GM18508 (cell line): Measurements from ENCODE around the gene MYOM3.

Experiments used
- ATAC-seq: cut with Tn5 transposase; IDR thresholded peaks from one replicate; pipeline ENCODE4 v1.9.1; 2021; ENCODE audit warnings: moderate number of reproducible peaks; ENCODE audit not compliant: insufficient read depth, unreplicated experiment

MYOM3 gene

GRCh38 chr1:24100945-24101737, 10.8 kb downstream of the MYOM3 start:
- ATAC-seq, result no peak

GRCh38 chr1:24098943-24099638, 12.8 kb downstream of the MYOM3 start:
- ATAC-seq, result no peak

- ATAC-seq, result no peak
These were observed 13.8 kb downstream of the MYOM3 start for GRCh38 chr1:24098102-24098501.

GRCh38 chr1:24097663-24098062, 14.3 kb downstream of the MYOM3 start:
- ATAC-seq, result no peak

GRCh38 chr1:24096739-24097103, 15.2 kb downstream of the MYOM3 start:
- no peak for ATAC-seq

- no peak for ATAC-seq
These were observed 15.8 kb downstream of the MYOM3 start for GRCh38 chr1:24096009-24096738.

- no peak for ATAC-seq
These were observed 16.6 kb downstream of the MYOM3 start for GRCh38 chr1:24095140-24095859.

- ATAC-seq, result no peak
These were observed 17.4 kb downstream of the MYOM3 start for GRCh38 chr1:24094554-24094953.

GRCh38 chr1:24093732-24094131, 18.2 kb downstream of the MYOM3 start:
- no peak for ATAC-seq

- ATAC-seq, result no peak
These were observed 19.0 kb downstream of the MYOM3 start for GRCh38 chr1:24092979-24093378.

GRCh38 chr1:24091971-24092482, 19.9 kb downstream of the MYOM3 start:
- ATAC-seq, result no peak

- ATAC-seq, result no peak
These were observed 21.2 kb downstream of the MYOM3 start for GRCh38 chr1:24090736-24091135.

GRCh38 chr1:24089743-24090555, 22.0 kb downstream of the MYOM3 start:
- ATAC-seq, result no peak

GRCh38 chr1:24089027-24089742, 22.8 kb downstream of the MYOM3 start:
- ATAC-seq, result no peak

- ATAC-seq, result no peak
These were observed 25.5 kb downstream of the MYOM3 start for GRCh38 chr1:24086466-24086865.

GRCh38 chr1:24085546-24085945, 26.4 kb downstream of the MYOM3 start:
- ATAC-seq, result no peak

GRCh38 chr1:24085007-24085406, 26.9 kb downstream of the MYOM3 start:
- no peak for ATAC-seq

- no peak for ATAC-seq
These were observed 27.9 kb downstream of the MYOM3 start for GRCh38 chr1:24084050-24084449.

GRCh38 chr1:24082372-24082771, 29.6 kb downstream of the MYOM3 start:
- ATAC-seq, result no peak
